HG02970 (cell line): ENCODE measurements around the gene MRPL36.

Experiments used
- ATAC-seq: cut with Tn5 transposase; IDR thresholded peaks from one replicate; pipeline ENCODE4 v1.9.1; 2021; ENCODE audit warnings: mild to moderate bottlenecking, moderate library complexity, moderate number of reproducible peaks; ENCODE audit not compliant: unreplicated experiment, low FRiP score

Gene MRPL36

GRCh38 chr5:1768283-1769000 lies 31.2 kb downstream of the MRPL36 start:
- no peak for ATAC-seq

- no peak for ATAC-seq
Measured at GRCh38 chr5:1767524-1768282, 31.9 kb downstream of the MRPL36 start.

- ATAC-seq = no peak
Measured at GRCh38 chr5:1765880-1766235, 33.8 kb downstream of the MRPL36 start.

- no peak for ATAC-seq
Measured at GRCh38 chr5:1765141-1765879, 34.3 kb downstream of the MRPL36 start.

- no peak for ATAC-seq
Measured at GRCh38 chr5:1764606-1764960, 35.1 kb downstream of the MRPL36 start.

GRCh38 chr5:1763960-1764605 lies 35.6 kb downstream of the MRPL36 start:
- ATAC-seq = no peak

- ATAC-seq = no peak
Measured at GRCh38 chr5:1763548-1763911, 36.1 kb downstream of the MRPL36 start.

GRCh38 chr5:1762883-1763547 lies 36.6 kb downstream of the MRPL36 start:
- ATAC-seq = no peak

- no peak for ATAC-seq
Measured at GRCh38 chr5:1762121-1762882, 37.3 kb downstream of the MRPL36 start.

GRCh38 chr5:1761453-1761755 lies 38.2 kb downstream of the MRPL36 start:
- no peak for ATAC-seq

- no peak for ATAC-seq
Measured at GRCh38 chr5:1760656-1761452, 38.8 kb downstream of the MRPL36 start.

- ATAC-seq = no peak
Measured at GRCh38 chr5:1760231-1760630, 39.4 kb downstream of the MRPL36 start.

- ATAC-seq = no peak
Measured at GRCh38 chr5:1759378-1759970, 40.2 kb downstream of the MRPL36 start.

- no peak for ATAC-seq
Measured at GRCh38 chr5:1758574-1758973, 41.1 kb downstream of the MRPL36 start.

- no peak for ATAC-seq
Measured at GRCh38 chr5:1757511-1757910, 42.1 kb downstream of the MRPL36 start.

- no peak for ATAC-seq
Measured at GRCh38 chr5:1756481-1756880, 43.2 kb downstream of the MRPL36 start.

- no peak for ATAC-seq
Measured at GRCh38 chr5:1755321-1755949, 44.2 kb downstream of the MRPL36 start.

GRCh38 chr5:1754531-1755220 lies 45.0 kb downstream of the MRPL36 start:
- ATAC-seq = no peak
